ENCODE measurements around the gene CTXN1. TPM values are rescaled to one million over a fixed set of nuclear protein-coding genes. Genes with fewer than 3 reads are reported as not detected.
A peak's percentile ranks its signal among the peaks of the same experiment; 100 is the strongest.

CTXN1 gene
- total RNA-seq, 2 donors from 2014 or later: 60.1 to 87.2 TPM

DNA sequence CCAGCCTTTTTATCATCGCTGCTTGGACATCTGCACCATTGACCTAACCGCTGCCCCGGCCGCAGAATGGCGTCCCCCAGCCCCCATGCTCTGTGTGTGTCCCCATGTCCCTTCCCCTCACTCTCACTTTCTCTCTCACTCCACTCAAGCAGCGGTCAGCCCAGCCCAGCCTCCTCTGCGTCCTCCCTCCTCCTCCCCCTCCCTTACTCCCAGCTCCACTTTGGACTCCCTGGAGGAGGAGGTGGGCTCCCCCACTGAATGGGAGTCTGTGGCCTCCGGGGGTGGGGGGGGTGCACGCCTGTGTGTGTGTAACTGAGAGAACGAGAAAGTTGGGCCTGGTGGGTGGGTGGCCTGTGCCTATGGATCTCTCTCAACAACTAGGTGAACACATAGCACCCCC lies 20.1 kb downstream of the CTXN1 start:
- no peaks in the 10 kb centered on the region for H3K4me1 ChIP-seq (ENCODE audit: control insufficient read depth, insufficient read depth, low read length)
- H3K4me3 Mint-ChIP-seq: peak overlapping the region; percentile 81
- H3K27me3 ChIP-seq (ENCODE audit: control insufficient read depth, insufficient read depth, low read length, poor library complexity, severe bottlenecking): no peaks in the 10 kb centered on the region
- peaks cover 21% of the 10 kb centered on the region for H3K36me3 ChIP-seq (ENCODE audit: control insufficient read depth, insufficient read depth, low read length)
- no peaks in the 10 kb centered on the region for H3K9me3 ChIP-seq (ENCODE audit: control insufficient read depth, low read length)
- no peak overlapping the region for H3K9ac ChIP-seq (ENCODE audit: extremely low read depth, low read length, poor library complexity, severe bottlenecking)
- WGBS, 2 experiments (ENCODE audit: insufficient coverage in 1 of 2, insufficient read length in 1 of 2): 94 to 100% methylated on average over 4 to 10 of the region's 10 CpGs
- no peaks in the 10 kb centered on the region for H3K9me3 Mint-ChIP-seq
- H3K36me3 Mint-ChIP-seq (ENCODE audit: low read depth): peaks cover 9% of the 10 kb centered on the region
- DNase-seq: no peak
- no peak overlapping the region for H3K4me3 ChIP-seq (ENCODE audit: low read length)
- peaks cover 11% of the 10 kb centered on the region for H3K4me1 Mint-ChIP-seq
- peak overlapping the region; percentile 12 for H3K27ac Mint-ChIP-seq
- no peak overlapping the region for H3K27ac ChIP-seq (ENCODE audit: low read depth, low read length)
- TF ChIP-seq, protein P1, sequence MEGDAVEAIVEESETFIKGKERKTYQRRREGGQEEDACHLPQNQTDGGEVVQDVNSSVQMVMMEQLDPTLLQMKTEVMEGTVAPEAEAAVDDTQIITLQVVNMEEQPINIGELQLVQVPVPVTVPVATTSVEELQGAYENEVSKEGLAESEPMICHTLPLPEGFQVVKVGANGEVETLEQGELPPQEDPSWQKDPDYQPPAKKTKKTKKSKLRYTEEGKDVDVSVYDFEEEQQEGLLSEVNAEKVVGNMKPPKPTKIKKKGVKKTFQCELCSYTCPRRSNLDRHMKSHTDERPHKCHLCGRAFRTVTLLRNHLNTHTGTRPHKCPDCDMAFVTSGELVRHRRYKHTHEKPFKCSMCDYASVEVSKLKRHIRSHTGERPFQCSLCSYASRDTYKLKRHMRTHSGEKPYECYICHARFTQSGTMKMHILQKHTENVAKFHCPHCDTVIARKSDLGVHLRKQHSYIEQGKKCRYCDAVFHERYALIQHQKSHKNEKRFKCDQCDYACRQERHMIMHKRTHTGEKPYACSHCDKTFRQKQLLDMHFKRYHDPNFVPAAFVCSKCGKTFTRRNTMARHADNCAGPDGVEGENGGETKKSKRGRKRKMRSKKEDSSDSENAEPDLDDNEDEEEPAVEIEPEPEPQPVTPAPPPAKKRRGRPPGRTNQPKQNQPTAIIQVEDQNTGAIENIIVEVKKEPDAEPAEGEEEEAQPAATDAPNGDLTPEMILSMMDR (conservative IDR thresholded peaks at IDR 0.05): no peak
- H3K27me3 Mint-ChIP-seq (ENCODE audit: insufficient read depth): no peaks in the 10 kb centered on the region

DNA sequence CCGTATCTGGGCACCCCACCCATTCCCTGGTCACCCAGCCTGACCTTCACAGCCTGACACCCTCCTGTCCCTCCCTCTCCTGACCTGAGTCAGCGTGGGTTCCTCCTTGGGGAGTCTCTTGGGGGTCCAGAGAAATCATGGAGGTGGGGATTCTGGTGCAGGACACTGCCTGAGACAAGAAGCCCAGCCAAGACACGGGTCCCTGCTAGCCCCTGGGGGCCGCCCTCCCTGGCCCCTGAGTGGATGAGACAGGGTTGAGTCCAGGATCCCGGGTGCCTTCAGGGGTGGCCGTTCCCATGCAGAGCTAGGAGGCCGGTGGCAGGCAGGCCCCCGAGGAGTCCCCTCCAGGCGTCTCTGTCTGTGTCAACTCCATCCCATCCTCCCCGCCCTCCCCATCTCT lies 20.7 kb downstream of the CTXN1 start:
- DNase-seq: no peak
- Histone ChIP-seq H3K36me3 (ENCODE audit: control insufficient read depth, insufficient read depth, low read length) (peaks cover 17% of the 10 kb centered on the region), H3K4me1 (ENCODE audit: control insufficient read depth, insufficient read depth, low read length) (no peaks in the 10 kb centered on the region), H3K27ac (ENCODE audit: low read depth, low read length) (no peak overlapping the region), H3K9me3 (ENCODE audit: control insufficient read depth, low read length) (no peaks in the 10 kb centered on the region), H3K27me3 (ENCODE audit: control insufficient read depth, insufficient read depth, low read length, poor library complexity, severe bottlenecking) (no peaks in the 10 kb centered on the region), H3K9ac (ENCODE audit: extremely low read depth, low read length, poor library complexity, severe bottlenecking) (no peak overlapping the region), H3K4me3 (ENCODE audit: low read length) (peak overlapping the region; percentile 91)
- TF ChIP-seq, protein P1 (conservative IDR thresholded peaks at IDR 0.05): no peak
- peaks cover 11% of the 10 kb centered on the region for H3K4me1 Mint-ChIP-seq
- peak overlapping the region; percentile 81 for H3K4me3 Mint-ChIP-seq
- H3K27ac Mint-ChIP-seq: peak overlapping the region; percentile 12
- no peaks in the 10 kb centered on the region for H3K27me3 Mint-ChIP-seq (ENCODE audit: insufficient read depth)
- H3K9me3 Mint-ChIP-seq: no peaks in the 10 kb centered on the region
- peaks cover 4% of the 10 kb centered on the region for H3K36me3 Mint-ChIP-seq (ENCODE audit: low read depth)
- WGBS, 2 experiments (ENCODE audit: insufficient coverage in 1 of 2, insufficient read length in 1 of 2): 61 to 83% methylated on average over 5 to 10 of the region's 10 CpGs

DNA sequence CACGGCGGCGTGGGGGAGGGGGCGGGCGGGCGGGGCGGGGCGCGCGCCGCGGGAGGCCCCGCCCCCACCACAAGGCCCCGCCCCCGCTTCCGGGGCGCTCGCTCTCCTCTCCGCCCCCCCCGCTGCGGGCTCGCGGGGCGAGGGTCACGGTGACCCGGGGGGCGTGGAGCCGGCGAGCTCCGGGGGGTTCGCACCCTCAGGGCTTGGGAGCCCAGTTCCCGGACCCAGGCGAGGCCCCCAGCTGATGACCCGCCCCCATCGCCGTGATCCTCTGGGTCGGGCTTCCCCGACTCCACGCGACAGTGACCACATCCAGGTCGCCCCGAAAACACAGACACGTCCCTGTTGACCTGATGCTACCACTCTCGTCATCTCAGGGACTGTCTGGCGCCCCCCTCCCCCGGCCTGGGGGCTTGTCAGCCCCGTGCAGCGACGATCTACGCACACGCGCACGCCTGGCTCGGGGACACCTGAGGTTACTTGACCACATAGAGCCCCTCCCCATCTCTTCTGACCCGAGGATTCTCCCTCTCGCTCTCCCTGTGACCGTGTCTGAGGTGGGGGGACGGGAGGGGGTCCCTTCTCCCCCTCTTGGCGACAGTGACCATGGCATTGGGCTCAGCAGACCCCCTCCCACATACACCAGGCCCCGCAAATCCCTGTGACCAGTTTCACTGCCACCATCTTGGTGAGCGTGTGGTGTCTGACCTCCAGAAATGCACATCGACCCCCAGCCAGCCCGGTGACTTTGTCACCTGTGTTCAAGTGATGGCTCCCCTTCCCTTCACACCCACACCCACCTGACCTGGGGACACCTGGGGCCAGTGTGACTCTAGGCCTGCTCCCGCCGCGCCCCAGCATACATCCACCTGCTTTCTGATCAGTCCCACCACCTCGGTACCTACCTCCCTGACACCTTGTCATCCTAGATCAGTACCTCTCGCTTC lies 21.6 kb downstream of the CTXN1 start:
- peak overlapping the region; percentile 81 for H3K4me3 Mint-ChIP-seq
- H3K27ac Mint-ChIP-seq: peak overlapping the region; percentile 91
- H3K27me3 Mint-ChIP-seq (ENCODE audit: insufficient read depth): no peaks in the 10 kb centered on the region
- WGBS, 2 experiments (ENCODE audit: insufficient coverage in 1 of 2, insufficient read length in 1 of 2): 14 to 30% methylated on average over 12 to 58 of the region's 68 CpGs
- Histone ChIP-seq H3K9ac (ENCODE audit: extremely low read depth, low read length, poor library complexity, severe bottlenecking) (peak overlapping the region; percentile 66), H3K36me3 (ENCODE audit: control insufficient read depth, insufficient read depth, low read length) (peaks cover 15% of the 10 kb centered on the region), H3K9me3 (ENCODE audit: control insufficient read depth, low read length) (no peaks in the 10 kb centered on the region), H3K4me1 (ENCODE audit: control insufficient read depth, insufficient read depth, low read length) (no peaks in the 10 kb centered on the region), H3K27ac (ENCODE audit: low read depth, low read length) (no peak overlapping the region), H3K4me3 (ENCODE audit: low read length) (peak overlapping the region; percentile 91), H3K27me3 (ENCODE audit: control insufficient read depth, insufficient read depth, low read length, poor library complexity, severe bottlenecking) (no peaks in the 10 kb centered on the region)
- H3K4me1 Mint-ChIP-seq: peaks cover 11% of the 10 kb centered on the region
- TF ChIP-seq, protein P1 (conservative IDR thresholded peaks at IDR 0.05): no peak
- peaks cover 7% of the 10 kb centered on the region for H3K36me3 Mint-ChIP-seq (ENCODE audit: low read depth)
- peak; percentile 74 for DNase-seq
- H3K9me3 Mint-ChIP-seq: no peaks in the 10 kb centered on the region

Measured in endodermal cell (in vitro differentiated cells).